ENCODE measurements around the gene LCN2. TPM values are rescaled to one million over a fixed set of nuclear protein-coding genes. Genes with fewer than 3 reads are reported as not detected.

The LCN2 gene
- total RNA-seq, 1 donor from 2014 or later, result 233 TPM

DNA sequence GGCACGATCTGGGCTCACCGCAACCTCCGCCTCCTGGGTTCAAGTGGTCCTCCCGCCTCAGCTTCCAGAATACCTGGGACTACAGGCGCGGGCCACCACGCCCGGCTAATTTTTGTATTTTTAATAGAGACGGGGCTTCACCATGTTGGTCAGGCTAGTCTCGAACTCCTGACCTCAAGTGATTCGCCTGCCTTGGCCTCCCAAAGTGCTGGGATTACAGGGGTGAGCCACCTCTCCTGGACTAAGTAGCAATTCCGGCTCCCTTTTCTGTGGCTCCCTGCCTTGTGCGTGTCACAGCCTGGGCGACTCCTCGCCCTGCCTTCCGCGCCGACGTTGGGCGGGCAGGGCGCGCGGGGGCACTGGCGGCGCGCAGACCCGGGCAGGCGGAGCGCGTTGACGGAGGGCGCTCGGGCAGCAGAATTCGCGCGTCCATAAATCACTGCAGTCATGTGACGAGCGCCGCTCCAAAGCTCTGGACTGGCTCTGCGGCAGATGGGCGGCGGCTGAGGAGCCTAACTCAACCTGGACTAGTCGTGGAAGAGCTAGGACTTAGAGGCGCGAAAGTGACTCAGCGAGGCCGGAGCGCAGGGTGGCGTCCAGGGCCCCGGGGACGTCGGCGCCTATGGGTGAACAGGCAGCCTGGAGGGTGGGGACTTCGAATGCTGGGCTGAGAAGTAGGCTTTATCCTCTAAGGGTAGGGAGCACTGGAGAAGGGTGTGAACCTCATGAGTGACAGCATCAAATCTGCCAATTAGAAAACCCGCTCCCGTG lies 43.5 kb downstream of the LCN2 start:
- Histone ChIP-seq H3K36me3 (ENCODE audit: control insufficient read depth, insufficient read depth, low read length) (peaks cover 3% of the 10 kb centered on the region), H3K27me3 (ENCODE audit: control insufficient read depth, insufficient read depth, low read length) (no peaks in the 10 kb centered on the region), H3K4me3 (ENCODE audit: low read depth, low read length) (peak overlapping the region; percentile 70)
- DNase-seq (ENCODE audit: low read depth), result peak; percentile 77
- no peak for TF ChIP-seq CTCF (IDR thresholded peaks at IDR 0.05; ENCODE audit: insufficient read depth, low read length, poor library complexity, severe bottlenecking)

DNA sequence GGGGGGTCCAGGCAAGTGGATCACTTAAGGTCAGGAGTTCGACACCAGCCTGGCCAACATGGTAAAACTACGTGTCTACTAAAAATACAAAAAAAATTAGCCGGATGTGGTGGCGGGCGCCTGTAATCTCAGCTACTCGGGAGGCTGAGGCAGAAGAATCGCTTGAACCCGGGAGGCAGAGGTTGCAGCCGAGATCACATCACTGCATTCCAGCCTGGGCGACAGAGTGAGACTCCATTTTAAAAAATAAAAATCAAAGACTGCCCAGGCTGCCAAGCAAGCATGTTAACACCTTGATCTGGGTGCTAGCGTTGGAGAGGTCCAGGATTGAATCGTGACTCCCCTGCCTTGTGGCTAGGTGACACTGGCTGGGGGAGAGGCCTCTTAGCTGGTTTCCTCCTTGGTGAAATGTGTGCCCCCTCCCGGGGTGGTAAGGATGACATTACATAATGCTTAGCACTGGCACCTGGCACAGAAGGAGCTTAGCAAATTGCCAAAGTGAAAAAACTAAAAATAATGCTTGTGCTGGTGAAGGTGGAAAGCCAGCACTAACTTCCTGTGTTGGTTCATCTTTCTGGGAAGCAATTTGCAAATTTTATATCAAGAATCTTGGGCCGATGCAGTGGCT lies 44.3 kb downstream of the LCN2 start:
- H3K36me3 ChIP-seq (ENCODE audit: control insufficient read depth, insufficient read depth, low read length), result peaks cover 3% of the 10 kb centered on the region
- DNase-seq (ENCODE audit: low read depth), result no peak
- H3K4me3 ChIP-seq (ENCODE audit: low read depth, low read length), result no peak overlapping the region
- no peaks in the 10 kb centered on the region for H3K27me3 ChIP-seq (ENCODE audit: control insufficient read depth, insufficient read depth, low read length)
- no peak for TF ChIP-seq CTCF (IDR thresholded peaks at IDR 0.05; ENCODE audit: insufficient read depth, low read length, poor library complexity, severe bottlenecking)

DNA sequence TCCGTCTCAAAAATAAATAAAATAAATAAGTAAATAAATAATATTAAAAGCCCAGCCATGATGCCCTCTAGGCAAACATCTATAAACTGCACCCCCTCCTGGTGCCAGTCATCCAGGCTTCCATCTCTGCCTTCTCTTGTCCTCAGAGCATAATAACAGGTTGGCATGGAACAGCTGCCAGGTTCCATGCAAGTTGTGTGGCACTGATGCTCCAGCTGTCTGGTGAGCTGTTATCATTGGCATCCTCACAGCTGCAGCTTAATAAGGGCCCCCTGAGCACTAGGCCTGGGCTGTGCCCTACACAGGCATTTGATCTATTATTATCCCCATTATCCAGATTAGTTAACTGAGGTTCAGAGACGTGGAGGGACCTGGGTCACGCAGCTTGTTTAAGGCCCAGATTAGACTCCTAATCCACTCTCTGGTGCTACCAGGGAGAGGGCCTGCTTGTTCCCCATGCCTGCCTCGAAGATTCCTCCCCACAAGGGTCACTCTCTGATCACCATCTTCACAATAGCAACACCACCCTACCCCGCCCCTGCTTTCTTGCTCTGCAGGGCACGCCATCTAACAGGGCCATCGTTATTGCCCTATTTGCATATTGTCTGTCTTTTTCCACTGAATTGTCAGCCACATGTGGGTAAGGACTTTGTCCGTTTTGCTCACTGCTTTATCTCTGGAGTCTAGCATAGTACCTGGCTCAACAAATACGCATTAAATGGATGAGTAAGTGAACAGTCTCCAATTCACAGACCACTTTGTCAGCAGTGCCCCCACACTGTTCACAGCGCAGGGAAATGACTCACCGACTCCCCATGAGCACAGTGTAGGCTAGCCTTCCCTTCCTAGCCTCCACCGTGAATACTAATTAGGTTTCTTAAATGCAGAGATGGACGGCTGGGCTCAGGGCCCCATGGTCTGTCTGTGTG lies 52.5 kb downstream of the LCN2 start:
- no peaks in the 10 kb centered on the region for H3K27me3 ChIP-seq (ENCODE audit: control insufficient read depth, insufficient read depth, low read length)
- no peak for TF ChIP-seq CTCF (IDR thresholded peaks at IDR 0.05; ENCODE audit: insufficient read depth, low read length, poor library complexity, severe bottlenecking)
- DNase-seq (ENCODE audit: low read depth), result no peak
- no peak overlapping the region for H3K4me3 ChIP-seq (ENCODE audit: low read depth, low read length)
- no peaks in the 10 kb centered on the region for H3K36me3 ChIP-seq (ENCODE audit: control insufficient read depth, insufficient read depth, low read length)

DNA sequence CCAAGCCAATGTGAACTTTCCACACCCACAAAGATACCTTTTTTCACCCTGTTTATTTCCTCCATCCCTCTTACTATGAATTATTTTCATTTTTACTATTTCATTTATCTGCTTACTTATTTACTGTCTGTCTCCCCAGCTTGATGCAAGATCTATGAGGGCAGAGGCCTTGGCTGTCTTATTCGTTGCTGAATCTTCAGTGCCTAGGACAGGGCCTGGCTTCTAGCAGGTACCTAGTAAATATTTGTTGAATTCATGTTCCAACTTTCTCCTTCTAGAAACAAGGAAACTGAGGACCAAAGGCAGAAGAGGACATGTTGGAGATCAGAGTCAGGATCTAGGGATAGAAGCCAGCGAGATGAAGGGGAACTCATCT lies 53.4 kb downstream of the LCN2 start:
- Histone ChIP-seq H3K27me3 (ENCODE audit: control insufficient read depth, insufficient read depth, low read length) (no peaks in the 10 kb centered on the region), H3K4me3 (ENCODE audit: low read depth, low read length) (no peak overlapping the region), H3K36me3 (ENCODE audit: control insufficient read depth, insufficient read depth, low read length) (no peaks in the 10 kb centered on the region)
- DNase-seq (ENCODE audit: low read depth), result no peak
- no peak for TF ChIP-seq CTCF (IDR thresholded peaks at IDR 0.05; ENCODE audit: insufficient read depth, low read length, poor library complexity, severe bottlenecking)

Other genes starting within 250 kb of the LCN2 start
- gene ST6GALNAC6, start 249.8 kb upstream of the LCN2 start, total RNA-seq, result 25.6 and 31.1 TPM in 2 replicates
- 21.0 and 32.5 TPM in 2 replicates for gene ST6GALNAC4, start 232.4 kb upstream of the LCN2 start, total RNA-seq
- 3.6 and 4.2 TPM in 2 replicates for gene PIP5KL1, start 218.7 kb upstream of the LCN2 start, total RNA-seq
- gene DPM2, start 211.6 kb upstream of the LCN2 start, total RNA-seq, result 31.8 and 33.1 TPM in 2 replicates
- 16.5 and 29.4 TPM in 2 replicates for gene EEIG1, start 168.5 kb upstream of the LCN2 start, total RNA-seq
- 13.6 and 14.2 TPM in 2 replicates for gene NAIF1, start 82.1 kb upstream of the LCN2 start, total RNA-seq
- 22.8 and 24.5 TPM in 2 replicates for gene SLC25A25, start 81.2 kb upstream of the LCN2 start, total RNA-seq
- gene PTGES2, start 21.7 kb upstream of the LCN2 start, total RNA-seq, result 81.2 and 98.4 TPM in 2 replicates
- gene BBLN, start 10.8 kb downstream of the LCN2 start, total RNA-seq, result 406 and 420 TPM in 2 replicates
- 56.9 and 103 TPM in 2 replicates for gene CIZ1, start 42.1 kb downstream of the LCN2 start, total RNA-seq
- gene DNM1, start 53.9 kb downstream of the LCN2 start, total RNA-seq, result 16.2 and 20.5 TPM in 2 replicates
- gene GOLGA2, start 126.6 kb downstream of the LCN2 start, total RNA-seq, result 69.9 and 75.8 TPM in 2 replicates
- gene SWI5, start 126.8 kb downstream of the LCN2 start, total RNA-seq, result 37.4 and 45.5 TPM in 2 replicates
- 12.7 and 24.4 TPM in 2 replicates for gene TRUB2, start 173.0 kb downstream of the LCN2 start, total RNA-seq
- gene COQ4, start 173.4 kb downstream of the LCN2 start, total RNA-seq, result 46.3 and 59.8 TPM in 2 replicates
- gene SLC27A4, start 191.1 kb downstream of the LCN2 start, total RNA-seq, result 39.4 and 40.3 TPM in 2 replicates
- gene URM1, start 221.9 kb downstream of the LCN2 start, total RNA-seq, result 47.3 and 49.9 TPM in 2 replicates

All from kidney epithelial cell (primary cell).